Neuronal stem cell (in vitro differentiated cells): ENCODE data around the gene PHF12.
A peak's percentile ranks its signal among the peaks of the same experiment; 100 is the strongest.

Experiments used
- DNase-seq: peaks from one replicate; pipeline ENCODE4 v3.0.0-alpha.2; 2013; ENCODE audit warnings: low spot score
- H2AFZ ChIP-seq: one replicate; pipeline ENCODE4 v1.6.1; 2013; ENCODE audit warnings: mild to moderate bottlenecking, low read length, inconsistent platforms
- H2AK5ac ChIP-seq: 2 replicates; pipeline ENCODE4 v1.6.1; 2013; ENCODE audit warnings: low read depth, mild to moderate bottlenecking, inconsistent platforms, low read length, moderate library complexity, mixed read lengths
- H2BK120ac ChIP-seq: 2 replicates; pipeline ENCODE4 v1.6.1; 2013; ENCODE audit warnings: low read depth, mild to moderate bottlenecking, inconsistent platforms, low read length, moderate library complexity, mixed read lengths
- H2BK12ac ChIP-seq: one replicate; pipeline ENCODE4 v1.6.1; 2013; ENCODE audit warnings: low read length, inconsistent platforms
- H2BK15ac ChIP-seq: 2 replicates; pipeline ENCODE4 v1.6.1; 2013; ENCODE audit warnings: mild to moderate bottlenecking, low read length, inconsistent platforms, mixed read lengths
- H2BK5ac ChIP-seq: one replicate; pipeline ENCODE4 v1.6.1; 2013; ENCODE audit warnings: inconsistent platforms, mild to moderate bottlenecking, low read length, moderate library complexity
- H3K14ac ChIP-seq: one replicate; pipeline ENCODE4 v1.6.1; 2013; ENCODE audit warnings: low read length, inconsistent platforms
- H3K18ac ChIP-seq: 2 replicates; pipeline ENCODE4 v1.6.1; 2013; ENCODE audit warnings: low read length, inconsistent platforms
- H3K23ac ChIP-seq: 2 replicates; pipeline ENCODE4 v1.6.1; 2013; ENCODE audit warnings: low read depth, mild to moderate bottlenecking, mixed read lengths, low read length, inconsistent platforms; ENCODE audit not compliant: poor library complexity
- H3K27ac ChIP-seq: replicated peaks from 3 replicates; pipeline ENCODE4 v1.5.1; 2013; ENCODE audit warnings: low read length, inconsistent platforms
- H3K27me3 ChIP-seq, 3 experiments: 2 replicates each; pipeline ENCODE4 v1.6.1; 2013; ENCODE audit warnings: low read length in 3 of 3, mild to moderate bottlenecking in 2 of 3, inconsistent platforms in 1 of 3, low read depth in 1 of 3, mixed read lengths in 1 of 3, moderate library complexity in 1 of 3; ENCODE audit not compliant: control insufficient read depth in 3 of 3, insufficient read depth in 3 of 3
- H3K36me3 ChIP-seq, 2 donors: replicated peaks in 1 of 2; 2 replicates each; pipeline ENCODE4 v1.6.1; 2013; ENCODE audit warnings: low read length in 2 of 2; ENCODE audit not compliant: control insufficient read depth in 2 of 2, insufficient read depth in 2 of 2
- H3K4ac ChIP-seq: 2 replicates; pipeline ENCODE4 v1.6.1; 2013; ENCODE audit warnings: inconsistent platforms, mild to moderate bottlenecking, low read length, moderate library complexity
- H3K4me1 ChIP-seq, 2 donors: 1 replicate in 1 of 2; 2 replicates in 1 of 2; pipeline ENCODE4 v1.6.1; 2013; ENCODE audit warnings: low read length in 2 of 2, low read depth in 1 of 2; ENCODE audit not compliant: control insufficient read depth in 2 of 2, insufficient read depth in 1 of 2
- H3K4me2 ChIP-seq: one replicate; pipeline ENCODE4 v1.6.1; 2013; ENCODE audit warnings: mild to moderate bottlenecking, low read length, inconsistent platforms; ENCODE audit not compliant: insufficient read depth, poor library complexity, severe bottlenecking
- H3K4me3 ChIP-seq, 2 donors: 2 replicates each; pipeline ENCODE4 v1.5.1; 2013; ENCODE audit warnings: low read length in 2 of 2, mild to moderate bottlenecking in 2 of 2, inconsistent platforms in 1 of 2, moderate library complexity in 1 of 2
- H3K79me1 ChIP-seq: one replicate; pipeline ENCODE4 v1.6.1; 2013; ENCODE audit warnings: low read depth, mild to moderate bottlenecking, inconsistent platforms, low read length, moderate library complexity
- H3K9ac ChIP-seq: one replicate; pipeline ENCODE4 v1.6.1; 2013; ENCODE audit warnings: mild to moderate bottlenecking, low read depth, low read length, inconsistent platforms; ENCODE audit not compliant: poor library complexity
- H3K9me3 ChIP-seq, 2 donors: replicated peaks in 1 of 2; 2 replicates each; pipeline versions ENCODE3 to v1.6.1; 2013; ENCODE audit warnings: low read length in 2 of 2, mild to moderate bottlenecking in 2 of 2, inconsistent platforms in 1 of 2, low read depth in 1 of 2, mixed read lengths in 1 of 2, moderate library complexity in 1 of 2; ENCODE audit not compliant: control insufficient read depth in 2 of 2, insufficient read depth in 1 of 2
- H4K8ac ChIP-seq: one replicate; pipeline ENCODE4 v1.6.1; 2013; ENCODE audit warnings: low read depth, mild to moderate bottlenecking, inconsistent platforms, low read length, moderate library complexity
- H4K91ac ChIP-seq: one replicate; pipeline ENCODE4 v1.6.1; 2013; ENCODE audit warnings: low read length, low read depth, mild to moderate bottlenecking, inconsistent platforms; ENCODE audit not compliant: poor library complexity
- WGBS, 2 donors: extraction: QIAGEN DNeasy Blood & Tissue Kit; methylation state at CpG; one replicate each; pipeline ENCODE4 v1.1.7; 2013; ENCODE audit warnings: missing lambda C conversion rate in 2 of 2, mixed read lengths in 1 of 2; ENCODE audit not compliant: insufficient read length in 2 of 2, insufficient replicate concordance in 1 of 2; ENCODE audit errors: extremely low coverage in 2 of 2; 5-methylcytosine and 5-hydroxymethylcytosine counted together

Gene PHF12

DNA sequence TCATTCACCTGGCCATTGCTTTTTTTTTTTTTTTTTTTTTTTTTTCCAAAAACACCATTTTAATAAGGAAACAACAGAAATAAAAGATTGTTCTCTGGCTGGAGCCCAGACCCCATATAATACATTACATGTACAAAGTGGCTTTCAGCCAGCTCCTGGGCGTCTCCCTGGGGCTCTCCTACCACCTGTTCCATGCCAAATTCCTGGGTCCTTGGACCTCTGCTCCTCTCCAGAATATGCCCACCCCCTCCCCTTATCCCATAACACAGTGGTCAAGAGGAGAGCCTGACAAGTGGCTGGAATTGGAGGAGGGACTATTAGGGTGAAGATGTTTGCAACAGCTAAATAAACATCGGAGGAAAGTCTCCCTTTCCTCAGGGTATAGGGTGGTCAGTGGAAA is 3.6 kb upstream of the PHF12 start:
- Histone ChIP-seq H3K9me3 (no peaks in the 10 kb centered on the region), H2BK5ac (no peak overlapping the region), H3K18ac (no peak overlapping the region), H2AFZ (no peak overlapping the region), H3K4me3 (no peak overlapping the region), H3K79me1 (peaks cover 4% of the 10 kb centered on the region), H3K23ac (no peak overlapping the region), H3K36me3 (no peaks in the 10 kb centered on the region), H3K4me1 (peaks cover 2 to 4% of the 10 kb centered on the region in 2 donors), H4K8ac (no peak overlapping the region), H3K27me3 (no peaks in the 10 kb centered on the region), H2BK120ac (no peak overlapping the region), H3K4me2 (no peak overlapping the region), H3K9ac (no peak overlapping the region), H2BK12ac (no peak overlapping the region), H2AK5ac (no peak overlapping the region), H3K4ac (no peak overlapping the region), H2BK15ac (no peak overlapping the region), H3K27ac (no peak overlapping the region), H3K14ac (no peak overlapping the region), H4K91ac (no peak overlapping the region)
- no peak for DNase-seq
- no CpG with 5 or more reads among the region's 2 CpGs for WGBS, 2 donors

DNA sequence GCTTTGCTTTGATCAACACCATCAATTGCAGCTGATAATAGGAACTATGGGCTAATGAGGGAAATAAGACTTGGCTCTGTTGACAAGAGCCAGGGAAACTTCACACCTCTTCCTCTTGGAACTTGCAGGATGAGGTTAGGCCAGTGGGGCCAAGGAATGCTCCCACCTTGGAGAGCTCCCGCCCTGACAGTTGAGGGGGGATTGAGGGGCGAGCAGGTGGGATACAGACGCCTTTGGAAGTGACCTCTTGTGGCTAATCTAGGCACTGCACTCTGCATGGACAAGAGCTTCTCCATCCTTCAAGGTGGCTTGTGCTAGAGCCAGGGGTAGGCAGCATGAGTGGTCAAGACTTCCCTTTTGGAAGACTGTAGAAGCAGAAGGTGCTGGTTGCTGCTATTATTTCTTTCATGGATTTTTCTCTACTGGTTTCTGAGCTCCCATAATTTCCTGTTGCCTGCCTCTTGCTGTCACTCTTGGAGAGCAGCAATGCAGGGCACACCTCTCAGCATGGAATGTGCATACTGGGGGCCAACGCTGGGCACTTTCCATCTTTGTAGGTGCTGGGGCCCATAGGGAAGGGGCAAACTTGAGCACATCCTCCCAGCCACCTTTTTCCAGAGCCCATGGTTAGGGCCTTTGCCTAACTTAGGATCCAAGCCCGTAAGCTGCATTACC is 2.3 kb upstream of the PHF12 start:
- Histone ChIP-seq H4K8ac (no peak overlapping the region), H3K27me3 (no peaks in the 10 kb centered on the region), H2BK5ac (no peak overlapping the region), H3K9me3 (no peaks in the 10 kb centered on the region), H2AFZ (no peak overlapping the region), H2BK15ac (no peak overlapping the region), H3K4me2 (no peak overlapping the region), H3K36me3 (peaks cover 0 to 2% of the 10 kb centered on the region in 2 donors), H3K27ac (no peak overlapping the region), H3K23ac (no peak overlapping the region), H3K4ac (no peak overlapping the region), H2BK120ac (no peak overlapping the region), H3K4me1 (peaks cover 2 to 4% of the 10 kb centered on the region in 2 donors), H3K9ac (no peak overlapping the region), H2BK12ac (no peak overlapping the region), H2AK5ac (no peak overlapping the region), H3K79me1 (peaks cover 6% of the 10 kb centered on the region), H3K18ac (no peak overlapping the region), H3K4me3 (no peak overlapping the region), H3K14ac (no peak overlapping the region), H4K91ac (no peak overlapping the region)
- WGBS, 2 donors: no CpG with 5 or more reads among the region's 5 CpGs
- peak; percentile 83 for DNase-seq

DNA sequence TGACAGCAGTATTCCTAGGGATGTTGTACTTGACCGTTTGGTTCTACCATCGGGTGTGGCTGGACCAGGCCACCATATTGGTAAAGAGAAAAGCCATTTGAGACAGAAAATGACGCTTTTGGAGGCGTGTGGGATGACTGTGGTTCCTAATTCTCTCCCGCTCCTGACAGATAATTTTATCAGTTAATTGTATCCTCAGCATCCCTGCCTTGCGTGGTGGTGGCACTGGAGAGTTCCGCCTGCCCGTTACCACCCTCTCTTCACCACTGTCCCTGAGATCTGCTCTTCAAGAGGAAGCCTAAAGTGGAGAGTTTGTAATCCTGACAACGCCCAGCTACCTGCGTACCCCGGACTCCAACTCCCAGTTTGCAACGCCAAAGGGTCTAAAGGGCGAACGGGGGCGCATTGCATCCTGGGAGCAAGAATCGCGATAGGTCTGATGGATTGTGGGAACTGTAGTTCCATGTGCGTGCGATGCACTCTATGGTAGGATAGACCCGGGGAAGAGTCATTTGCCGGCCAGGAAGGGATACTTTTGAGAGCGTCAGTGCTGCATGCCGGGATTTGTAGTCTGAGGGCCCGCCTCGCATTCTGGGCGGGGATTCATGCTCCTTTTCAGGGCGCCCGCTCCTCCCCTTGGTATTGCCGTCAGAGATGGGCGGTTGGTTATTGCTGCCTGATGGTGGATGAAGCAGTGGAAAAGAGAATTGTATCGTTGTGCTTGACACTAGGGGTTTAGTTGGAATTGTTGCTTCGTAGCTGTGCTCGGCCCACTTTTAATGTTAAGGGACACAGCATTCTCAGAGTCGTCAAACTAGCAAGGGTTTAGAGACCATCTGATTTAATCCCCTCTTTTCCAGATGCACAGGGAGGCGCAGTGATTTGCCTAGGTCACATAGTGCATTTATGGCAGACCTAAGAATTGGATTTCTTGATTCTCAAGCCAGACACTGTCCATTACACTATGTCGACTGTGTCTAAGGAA is 965 bp upstream of the PHF12 start:
- no peak overlapping the region for H4K8ac ChIP-seq
- H3K36me3 ChIP-seq: peaks cover 0 to 15% of the 10 kb centered on the region in 2 donors
- H3K23ac ChIP-seq: peak overlapping the region; percentile 1
- H2AFZ ChIP-seq: peak overlapping the region; percentile 69
- peak overlapping the region; percentile 53 to 79 for H3K4me3 ChIP-seq
- H3K14ac ChIP-seq: no peak overlapping the region
- peaks cover 6% of the 10 kb centered on the region for H3K79me1 ChIP-seq
- no peak overlapping the region for H2BK15ac ChIP-seq
- no peaks in the 10 kb centered on the region for H3K27me3 ChIP-seq
- no peak overlapping the region for H2BK120ac ChIP-seq
- H3K4me2 ChIP-seq: peak overlapping the region; percentile 92
- no peak overlapping the region for H2BK12ac ChIP-seq
- WGBS, 2 donors: no CpG with 5 or more reads among the region's 36 CpGs
- no peak overlapping the region for H2AK5ac ChIP-seq
- H3K27ac ChIP-seq: peak overlapping the region; percentile 93
- no peak overlapping the region for H3K4ac ChIP-seq
- no peak overlapping the region for H2BK5ac ChIP-seq
- H3K9me3 ChIP-seq: no peaks in the 10 kb centered on the region
- peak overlapping the region; percentile 34 for H3K9ac ChIP-seq
- peak overlapping the region; percentile 54 for H3K18ac ChIP-seq
- H4K91ac ChIP-seq: no peak overlapping the region
- peak; percentile 99 for DNase-seq
- peaks cover 4 to 10% of the 10 kb centered on the region in 2 donors for H3K4me1 ChIP-seq
